HEK293 (cell line): ENCODE data around the gene SPECC1L.

Experiments used
- CTCF ChIP-seq: fragments of 450-650 bp; formaldehyde crosslinking; IDR thresholded peaks from 2 replicates; pipeline ENCODE4 v1.5.1; 2016; ENCODE audit warnings: missing biosample characterization, missing genetic modification characterization
- YY1 ChIP-seq: fragments of 450-650 bp; formaldehyde crosslinking; IDR thresholded peaks from 2 replicates; pipeline ENCODE4 v1.5.1; 2018; ENCODE audit warnings: missing biosample characterization, missing genetic modification characterization
- ZNF175 ChIP-seq: fragments of 450-650 bp; formaldehyde crosslinking; IDR thresholded peaks from 2 replicates; pipeline ENCODE4 v1.5.1; 2016; ENCODE audit warnings: missing biosample characterization, missing genetic modification characterization
- ZNF311 ChIP-seq: fragments of 450-650 bp; formaldehyde crosslinking; IDR thresholded peaks from 2 replicates; pipeline ENCODE4 v1.5.1; 2017; ENCODE audit warnings: missing biosample characterization, missing genetic modification characterization, borderline replicate concordance
- ZNF544 ChIP-seq: fragments of 450-650 bp; formaldehyde crosslinking; IDR thresholded peaks from 2 replicates; pipeline ENCODE4 v1.5.0; 2017; ENCODE audit warnings: missing biosample characterization, missing genetic modification characterization
- ZNF600 ChIP-seq: fragments of 450-650 bp; formaldehyde crosslinking; IDR thresholded peaks from 2 replicates; pipeline ENCODE4 v1.5.1; 2016; ENCODE audit warnings: missing biosample characterization, missing genetic modification characterization

- TF ChIP-seq CTCF (tag by site-specific recombination) (no peak), ZNF311 (no peak), YY1 (tag by site-specific recombination) (no peak), ZNF544 (tag by site-specific recombination) (no peak), ZNF600 (tag by site-specific recombination) (no peak), ZNF175 (tag by site-specific recombination) (no peak)
Measured at GRCh38 chr22:24393848-24394247, 123.2 kb downstream of the SPECC1L start.
